WTC11 (cell line): Measurements from ENCODE around the gene SCP2D1. TPM values are rescaled to one million over a fixed set of nuclear protein-coding genes. Genes with fewer than 3 reads are reported as not detected.

Experiments used
- ATAC-seq: fragments of 200-7000 bp; cut with Tn5 transposase; 2 replicates; pipeline ENCODE4 v1.10.0; 2021; ENCODE audit warnings: mild to moderate bottlenecking, moderate library complexity
- CTCF ChIA-PET: fragments of 300-600 bp; sonication (Branson Sonifier 250); formaldehyde crosslinking; loops from one replicate; lab custom pipeline; 2021; ENCODE audit warnings: antibody characterized with exemption; lab: Charles Lee
- POLR2A ChIA-PET: fragments of 350-600 bp; sonication (Branson Sonifier 250); formaldehyde crosslinking; loops from one replicate; lab custom pipeline; 2021; ENCODE audit warnings: antibody characterized with exemption; lab: Charles Lee
- DNase-seq: peaks from one replicate; pipeline ENCODE4 v3.0.0; 2021; ENCODE audit warnings: low spot score
- H3K27ac Mint-ChIP-seq: 2 replicates; pipeline ENCODE4 v1.8.0; 2021; ENCODE audit warnings: mixed read lengths
- H3K27me3 Mint-ChIP-seq: 2 replicates; pipeline ENCODE4 v1.8.0; 2021; ENCODE audit warnings: low read depth, mild to moderate bottlenecking, moderate library complexity, mixed read lengths
- H3K36me3 Mint-ChIP-seq: 2 replicates; pipeline ENCODE4 v1.8.0; 2021; ENCODE audit warnings: mixed read lengths
- H3K4me1 Mint-ChIP-seq: 2 replicates; pipeline ENCODE4 v1.8.0; 2022; ENCODE audit warnings: mixed read lengths
- H3K4me3 Mint-ChIP-seq: 2 replicates; pipeline ENCODE4 v1.8.0; 2021; ENCODE audit warnings: mild to moderate bottlenecking, moderate library complexity, mixed read lengths
- H3K9me3 Mint-ChIP-seq: 2 replicates; pipeline ENCODE4 v1.8.0; 2021; ENCODE audit warnings: mixed read lengths
- AFF4 ChIP-seq: sonication (generic); formaldehyde crosslinking; IDR thresholded peaks from 2 replicates; pipeline ENCODE4 v1.8.1; 2023; ENCODE audit warnings: mild to moderate bottlenecking, missing genetic modification reagents, borderline replicate concordance
- CDX4 ChIP-seq: fragments of 250-450 bp; sonication (Bioruptor Pico); IDR thresholded peaks from 2 replicates; pipeline ENCODE4 v1.9.0; 2021; ENCODE audit warnings: moderate library complexity, mild to moderate bottlenecking, inconsistent platforms, borderline replicate concordance
- CREM ChIP-seq: sonication (generic); formaldehyde crosslinking; IDR thresholded peaks from 2 replicates; pipeline ENCODE4 v1.8.1; 2022; ENCODE audit warnings: mild to moderate bottlenecking, missing genetic modification reagents, moderate library complexity
- E2F1 ChIP-seq: sonication (generic); formaldehyde crosslinking; IDR thresholded peaks from 2 replicates; pipeline ENCODE4 v1.8.0; 2022; ENCODE audit warnings: mild to moderate bottlenecking, missing genetic modification reagents
- ERG ChIP-seq: fragments of 250-450 bp; sonication (Bioruptor Pico); IDR thresholded peaks from 2 replicates; pipeline ENCODE4 v1.8.0; 2021; ENCODE audit warnings: mild to moderate bottlenecking
- ETV6 ChIP-seq: sonication (generic); formaldehyde crosslinking; IDR thresholded peaks from 2 replicates; pipeline ENCODE4 v1.8.1; 2022; ENCODE audit warnings: mild to moderate bottlenecking, missing genetic modification reagents
- FOXP1 ChIP-seq: sonication (generic); formaldehyde crosslinking; IDR thresholded peaks from 2 replicates; pipeline ENCODE4 v1.8.0; 2022; ENCODE audit warnings: missing genetic modification reagents, mild to moderate bottlenecking, moderate library complexity, borderline replicate concordance
- GRHL2 ChIP-seq: fragments of 250-450 bp; sonication (Bioruptor Pico); IDR thresholded peaks from 2 replicates; pipeline ENCODE4 v1.8.0; 2022; ENCODE audit warnings: mild to moderate bottlenecking, moderate library complexity; ENCODE audit not compliant: insufficient replicate concordance, severe bottlenecking
- HMGXB4 ChIP-seq: sonication (generic); formaldehyde crosslinking; IDR thresholded peaks from 2 replicates; pipeline ENCODE4 v1.8.1; 2023; ENCODE audit warnings: mild to moderate bottlenecking, moderate library complexity, missing genetic modification reagents
- JUN ChIP-seq: sonication (generic); formaldehyde crosslinking; IDR thresholded peaks from 2 replicates; pipeline ENCODE4 v1.8.0; 2023; ENCODE audit warnings: mild to moderate bottlenecking, missing genetic modification reagents
- MXD4 ChIP-seq: fragments of 250-450 bp; sonication (Bioruptor Pico); IDR thresholded peaks from 2 replicates; pipeline ENCODE4 v1.8.0; 2021; ENCODE audit warnings: mild to moderate bottlenecking, moderate library complexity, borderline replicate concordance
- NFE2L1 ChIP-seq: sonication (generic); formaldehyde crosslinking; IDR thresholded peaks from 2 replicates; pipeline ENCODE4 v1.8.1; 2023; ENCODE audit warnings: missing genetic modification reagents
- NFYB ChIP-seq: sonication (generic); formaldehyde crosslinking; conservative IDR thresholded peaks from 2 replicates; pipeline ENCODE4 v1.8.0; 2022; ENCODE audit warnings: low read depth, missing genetic modification reagents
- NR2C2 ChIP-seq: sonication (generic); formaldehyde crosslinking; IDR thresholded peaks from 2 replicates; pipeline ENCODE4 v1.8.0; 2022; ENCODE audit warnings: mild to moderate bottlenecking, missing genetic modification reagents
- NR3C1 ChIP-seq: sonication (generic); formaldehyde crosslinking; conservative IDR thresholded peaks from 2 replicates; pipeline ENCODE4 v1.8.1; 2023; ENCODE audit warnings: low read depth, mild to moderate bottlenecking, missing genetic modification reagents
- OVOL2 ChIP-seq: fragments of 250-450 bp; sonication (Bioruptor Pico); IDR thresholded peaks from 2 replicates; pipeline ENCODE4 v1.9.0; 2021; ENCODE audit warnings: mild to moderate bottlenecking, borderline replicate concordance
- RELA ChIP-seq: sonication (generic); formaldehyde crosslinking; IDR thresholded peaks from 2 replicates; pipeline ENCODE4 v1.8.1; 2022; ENCODE audit warnings: missing genetic modification reagents, mild to moderate bottlenecking, borderline replicate concordance
- TCF7 ChIP-seq: sonication (generic); formaldehyde crosslinking; IDR thresholded peaks from 2 replicates; pipeline ENCODE4 v1.8.0; 2022; ENCODE audit warnings: mild to moderate bottlenecking, low read depth, missing genetic modification reagents, moderate library complexity
- TEAD1 ChIP-seq: sonication (generic); formaldehyde crosslinking; IDR thresholded peaks from 2 replicates; pipeline ENCODE4 v1.8.0; 2022; ENCODE audit warnings: mild to moderate bottlenecking, missing genetic modification reagents
- TEAD4 ChIP-seq: sonication (generic); formaldehyde crosslinking; IDR thresholded peaks from 2 replicates; pipeline ENCODE4 v1.8.0; 2022; ENCODE audit warnings: mild to moderate bottlenecking, missing genetic modification reagents
- USF1 ChIP-seq: sonication (generic); formaldehyde crosslinking; IDR thresholded peaks from 2 replicates; pipeline ENCODE4 v1.8.0; 2022; ENCODE audit warnings: mild to moderate bottlenecking, missing genetic modification reagents
- ZMAT4 ChIP-seq: fragments of 250-450 bp; sonication (Bioruptor Pico); IDR thresholded peaks from 2 replicates; pipeline ENCODE4 v1.9.0; 2021; ENCODE audit warnings: mild to moderate bottlenecking
- ZNF263 ChIP-seq: sonication (generic); formaldehyde crosslinking; IDR thresholded peaks from 2 replicates; pipeline ENCODE4 v1.8.1; 2022; ENCODE audit warnings: low read depth, mild to moderate bottlenecking, moderate library complexity, missing genetic modification reagents
- ZNF671 ChIP-seq: fragments of 250-450 bp; sonication (Bioruptor Pico); IDR thresholded peaks from 2 replicates; pipeline ENCODE4 v1.8.0; 2021; ENCODE audit warnings: mild to moderate bottlenecking
- total RNA-seq: library from RNA; stranded (reverse); gene quantifications from 3 replicates; pipeline ENCODE4 v1.2.3, GENCODE V29; 2021

Gene SCP2D1
- total RNA-seq, 1 experiment from 2014 or later: not detected

GRCh38 chr20:18856873-18857272 lies 43.3 kb downstream of the SCP2D1 start:
- Mint-ChIP-seq H3K36me3 (peaks cover 6% of the 10 kb centered on the region), H3K4me1 (peaks cover 12% of the 10 kb centered on the region), H3K9me3 (peaks cover 21% of the 10 kb centered on the region), H3K4me3 (no peak overlapping the region), H3K27ac (no peak overlapping the region), H3K27me3 (peaks cover 92% of the 10 kb centered on the region)
- CTCF ChIA-PET: no interaction called here
- DNase-seq (peak; percentile 40), ATAC-seq (peak; percentile 98)
- POLR2A ChIA-PET: no interaction called here
- TF ChIP-seq TEAD1 (peak; percentile 83; the same call in 1 of the 2 replicates), MXD4 (CRISPR knock-in tag) (no peak)

GRCh38 chr20:18857640-18858039 lies 44.1 kb downstream of the SCP2D1 start:
- TF ChIP-seq FOXP1: no peak
- TF ChIP-seq ZMAT4: no peak
- TF ChIP-seq ETV6 (CRISPR knock-in tag): no peak
- no peak for TF ChIP-seq NR3C1 (CRISPR knock-in tag)
- no peak for TF ChIP-seq E2F1 (CRISPR knock-in tag)
- TF ChIP-seq JUN (CRISPR knock-in tag): no peak
- no peak for TF ChIP-seq ZNF671 (CRISPR knock-in tag)
- no peak for TF ChIP-seq NFE2L1
- no peak for TF ChIP-seq ERG (CRISPR knock-in tag)
- TF ChIP-seq AFF4 (CRISPR knock-in tag): no peak
- no peak for TF ChIP-seq ZNF263 (CRISPR knock-in tag)
- no peak for ATAC-seq
- H3K4me1 Mint-ChIP-seq: peaks cover 8% of the 10 kb centered on the region
- H3K36me3 Mint-ChIP-seq: peaks cover 6% of the 10 kb centered on the region
- no peak overlapping the region for H3K4me3 Mint-ChIP-seq
- peaks cover 90% of the 10 kb centered on the region for H3K27me3 Mint-ChIP-seq
- CTCF ChIA-PET: no interaction called here
- POLR2A ChIA-PET: no interaction called here
- H3K27ac Mint-ChIP-seq: no peak overlapping the region
- no peak for DNase-seq
- H3K9me3 Mint-ChIP-seq: peaks cover 23% of the 10 kb centered on the region

- Mint-ChIP-seq H3K4me3 (no peak overlapping the region), H3K27me3 (peaks cover 92% of the 10 kb centered on the region), H3K9me3 (peaks cover 19% of the 10 kb centered on the region), H3K27ac (no peak overlapping the region), H3K4me1 (peaks cover 8% of the 10 kb centered on the region), H3K36me3 (peaks cover 6% of the 10 kb centered on the region)
- no peak for ATAC-seq
- DNase-seq: no peak
- TF ChIP-seq GRHL2 (CRISPR knock-in tag) (no peak), TEAD4 (CRISPR knock-in tag) (no peak), NR2C2 (CRISPR knock-in tag) (no peak), CREM (CRISPR knock-in tag) (no peak), OVOL2 (CRISPR knock-in tag) (no peak), CDX4 (no peak), TCF7 (CRISPR knock-in tag) (no peak), HMGXB4 (CRISPR knock-in tag) (no peak), NFYB (CRISPR knock-in tag) (no peak), USF1 (no peak), RELA (CRISPR knock-in tag) (no peak)
- CTCF ChIA-PET: no interaction called here
- POLR2A ChIA-PET: no interaction called here
Measured at GRCh38 chr20:18858816-18859215, 45.2 kb downstream of the SCP2D1 start.
